NB4 (cell line): ENCODE measurements around the gene H2BW2.

Experiments
- CTCF ChIP-seq: IDR thresholded peaks from one replicate; pipeline ENCODE4 v1.5.1; 2012; ENCODE audit warnings: low read depth, low read length
- MAX ChIP-seq: IDR thresholded peaks from 2 replicates; pipeline ENCODE4 v1.6.1; 2011; ENCODE audit warnings: low read depth, low read length
- MYC ChIP-seq: IDR thresholded peaks from 2 replicates; pipeline ENCODE4 v1.6.1; 2011; ENCODE audit warnings: low read depth, low read length
- POLR2A ChIP-seq: IDR thresholded peaks from 2 replicates; pipeline ENCODE4 v1.6.1; 2011; ENCODE audit warnings: mild to moderate bottlenecking; ENCODE audit not compliant: insufficient read length; ENCODE audit errors: extremely low read depth

GRCh38 chrX:104085477-104085876 is 45.7 kb downstream of the H2BW2 start:
- no peak for TF ChIP-seq CTCF
- no peak for TF ChIP-seq MAX
- TF ChIP-seq POLR2A: no peak
- TF ChIP-seq MYC: no peak
